NCI-H2196 (cell line): ENCODE data around the gene COMTD1.

Experiments
- DNase-seq: peaks from one replicate; lab custom pipeline; 2025; ENCODE audit not compliant: unreplicated experiment; lab: John Stamatoyannopoulos, UW

Gene COMTD1

GRCh38 chr10:75235375-75236177 is at the start of gene COMTD1:
TSS of gene COMTD1 (minus strand) at chr10:75235957. CDS start at chr10:75235928, 29 bp downstream.
- DNase-seq = peak; percentile 96

DNA sequence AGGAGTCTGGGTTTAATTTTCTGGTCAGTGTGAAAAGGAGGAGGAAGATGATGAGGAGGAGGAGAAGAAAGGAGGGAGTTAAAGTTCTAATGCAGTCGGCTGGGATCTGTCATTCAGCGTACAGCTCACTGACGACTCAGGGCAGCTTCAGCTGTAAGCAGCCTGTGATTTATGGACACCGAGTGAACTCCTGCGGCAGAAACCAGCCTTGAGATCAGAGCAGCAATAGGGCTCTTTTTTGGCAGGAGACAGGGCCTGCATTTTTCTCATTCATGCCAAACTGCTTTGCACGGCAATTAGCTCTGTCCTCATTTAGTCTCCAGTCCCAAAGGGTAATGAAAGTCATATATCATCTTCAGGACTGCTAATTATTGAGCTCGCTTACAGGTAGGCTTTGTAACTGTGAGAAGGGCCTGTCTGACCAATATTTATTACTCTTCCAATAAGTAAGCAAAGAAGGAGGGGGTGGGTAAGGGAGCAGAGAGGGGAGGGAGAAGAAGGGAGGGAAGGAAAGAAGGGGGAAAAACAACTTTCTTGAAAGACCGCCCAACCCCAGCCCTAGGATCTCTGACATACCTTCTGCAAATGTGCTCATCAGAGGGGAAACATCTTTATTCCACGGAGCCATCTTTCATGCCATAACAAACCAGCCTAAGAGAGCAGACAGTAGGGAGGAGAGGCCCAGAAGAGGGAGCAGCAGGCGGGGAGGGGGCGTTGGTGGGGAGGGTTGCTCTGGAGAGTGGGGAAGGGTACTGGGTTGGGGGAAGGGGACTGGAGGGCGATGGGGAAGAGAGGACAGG is 48.1 kb upstream of the COMTD1 start:
- no peak for DNase-seq

DNA sequence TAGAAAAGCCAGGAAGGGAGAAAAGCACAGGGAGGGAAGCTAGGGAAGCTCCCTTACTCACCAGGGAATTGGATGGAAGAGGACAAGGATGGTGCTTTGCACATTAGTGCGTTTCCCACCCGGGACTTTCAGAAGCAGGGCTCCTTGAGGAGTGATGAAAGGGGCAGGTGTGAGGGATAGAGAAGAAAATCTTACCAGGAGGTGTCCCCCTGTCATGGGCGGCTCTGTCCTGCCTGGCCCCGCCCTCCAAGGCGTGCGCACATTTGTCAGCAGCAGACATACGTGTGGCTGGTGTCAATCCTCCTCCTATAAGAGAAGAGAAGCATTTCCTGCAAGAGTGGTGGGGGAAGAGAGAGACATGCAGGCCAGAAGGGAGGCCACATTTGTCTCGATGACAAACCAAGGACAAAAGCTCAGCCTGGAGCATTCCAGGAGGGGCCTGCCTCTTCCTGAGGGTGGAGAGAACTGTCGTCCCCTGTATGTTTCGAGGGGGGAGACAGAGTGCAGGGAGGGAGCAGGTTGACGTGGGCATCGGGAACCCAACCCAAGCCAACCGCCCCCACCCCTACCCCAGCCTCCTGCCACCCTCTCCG is 47.4 kb upstream of the COMTD1 start:
- DNase-seq = no peak

DNA sequence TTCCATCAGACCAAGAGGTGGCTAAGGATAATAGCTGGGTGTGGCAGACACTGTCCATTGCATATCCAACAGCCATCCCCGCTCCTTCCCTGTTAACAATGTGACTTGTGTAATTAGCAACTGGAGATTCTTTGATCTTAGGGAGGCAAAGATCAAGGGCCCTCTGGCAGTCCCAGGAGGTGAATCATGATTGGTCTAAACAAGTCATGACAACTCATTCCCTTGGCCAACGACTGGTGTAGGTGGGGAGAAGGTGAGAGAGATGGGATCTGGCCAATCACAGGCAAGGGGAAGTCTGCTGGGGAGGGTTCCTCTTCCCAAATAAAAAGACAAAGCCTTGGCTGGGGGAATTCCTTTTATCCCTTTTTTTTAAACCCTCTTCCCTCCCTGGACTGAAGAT is 46.2 kb upstream of the COMTD1 start:
- DNase-seq = no peak

DNA sequence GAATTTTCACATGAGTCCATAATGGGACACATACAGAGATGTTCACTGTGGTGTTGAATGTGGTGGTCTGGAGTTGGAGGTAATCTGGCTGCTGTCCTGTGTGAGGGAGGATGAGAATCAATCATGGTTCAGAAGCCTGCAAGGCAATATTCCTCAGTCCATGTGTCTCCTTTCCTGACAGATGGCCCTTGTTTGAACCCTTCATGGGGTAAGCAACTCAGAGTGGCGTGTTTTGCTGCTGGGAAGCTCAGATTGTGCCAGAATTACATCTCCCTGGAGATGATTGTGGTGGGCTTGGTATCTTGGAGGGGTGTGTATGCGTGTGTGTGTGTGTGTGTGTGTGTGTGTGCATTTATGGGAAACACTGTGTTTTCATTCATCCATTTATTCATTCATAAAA is 44.5 kb upstream of the COMTD1 start:
- DNase-seq = no peak

DNA sequence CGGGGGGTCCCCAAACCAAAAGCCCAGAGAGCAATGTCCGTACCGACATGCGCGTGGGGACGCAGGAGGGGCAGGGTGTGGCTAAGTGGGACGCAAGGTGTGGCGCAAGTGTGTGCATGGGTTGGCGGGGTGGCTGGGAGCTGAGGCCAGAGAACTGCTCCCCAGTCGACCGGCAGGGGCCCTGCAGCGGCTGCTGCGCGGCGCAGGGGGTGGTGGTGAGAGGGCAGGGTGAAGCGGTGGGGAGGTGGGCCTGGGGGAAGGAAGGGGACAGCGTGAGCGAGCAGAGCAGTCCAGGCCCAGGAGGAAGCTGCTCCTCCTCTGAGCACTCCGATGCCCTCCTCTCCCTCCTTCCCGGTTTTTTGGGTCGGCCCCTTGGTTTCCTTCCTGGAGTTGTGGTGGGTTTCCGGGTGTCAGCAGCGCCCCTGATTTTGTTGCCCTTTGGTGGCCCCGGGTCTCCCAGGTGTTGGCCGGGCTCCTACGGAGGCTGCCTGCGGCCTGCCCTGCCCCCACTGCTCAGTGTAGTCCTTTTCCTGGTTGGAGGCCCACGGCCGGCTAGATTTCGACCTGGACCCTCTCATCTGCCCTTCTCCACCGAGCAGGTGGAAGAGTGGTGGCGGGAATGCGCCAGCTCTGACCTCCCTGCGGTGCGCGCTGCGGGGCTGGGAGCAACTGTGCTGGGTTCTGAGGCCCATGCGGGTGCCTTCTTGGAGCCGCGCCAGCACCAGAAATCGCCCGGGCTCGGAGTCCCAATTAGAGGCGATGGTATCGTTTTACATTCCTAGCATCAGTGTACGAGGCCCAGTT is 40.5 kb upstream of the COMTD1 start:
- no peak for DNase-seq

GRCh38 chr10:75272896-75273295 is 37.1 kb upstream of the COMTD1 start:
- DNase-seq = no peak

GRCh38 chr10:75272094-75272493 is 36.3 kb upstream of the COMTD1 start:
- no peak for DNase-seq

DNA sequence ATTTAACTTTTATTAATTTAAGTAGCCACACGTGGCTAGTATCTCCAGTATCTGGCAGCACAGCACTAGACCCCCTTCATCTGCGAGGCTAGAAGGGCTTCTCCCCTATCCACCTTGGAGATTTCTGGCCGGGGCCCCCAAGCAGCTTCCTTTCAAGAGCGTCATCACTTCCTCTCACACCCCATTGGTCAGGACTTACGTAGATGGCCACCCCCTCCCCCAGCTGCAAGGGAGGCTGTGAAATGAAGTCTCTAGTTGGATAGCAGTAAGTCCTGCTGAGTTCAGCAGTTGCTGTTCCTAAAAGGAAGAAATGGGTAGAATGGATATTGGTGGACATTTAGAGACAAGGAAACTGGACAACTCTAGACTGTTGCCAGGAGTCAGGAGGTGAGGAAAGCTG is 33.8 kb upstream of the COMTD1 start:
- DNase-seq = no peak

DNA sequence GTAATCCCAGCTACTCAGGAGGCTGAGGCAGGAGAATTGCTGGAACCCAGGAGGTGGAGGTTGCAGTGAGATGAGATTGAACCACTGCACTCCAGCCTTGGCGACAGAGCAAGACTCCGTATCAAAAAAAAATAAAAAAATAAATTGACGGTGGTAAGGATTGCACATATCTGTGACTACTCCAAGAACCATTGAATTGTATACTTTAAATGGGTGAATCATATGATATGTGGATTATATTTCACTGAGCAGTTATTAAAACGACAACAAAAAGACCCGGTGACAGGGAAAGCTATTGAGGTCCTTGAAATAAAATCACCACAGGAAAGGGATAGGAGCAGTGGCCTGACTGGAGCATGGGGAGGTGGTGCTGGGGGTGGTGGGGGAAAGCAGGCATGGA is 31.2 kb upstream of the COMTD1 start:
- DNase-seq = no peak

- DNase-seq = no peak
Measured at GRCh38 chr10:75265856-75266255, 30.1 kb upstream of the COMTD1 start.

DNA sequence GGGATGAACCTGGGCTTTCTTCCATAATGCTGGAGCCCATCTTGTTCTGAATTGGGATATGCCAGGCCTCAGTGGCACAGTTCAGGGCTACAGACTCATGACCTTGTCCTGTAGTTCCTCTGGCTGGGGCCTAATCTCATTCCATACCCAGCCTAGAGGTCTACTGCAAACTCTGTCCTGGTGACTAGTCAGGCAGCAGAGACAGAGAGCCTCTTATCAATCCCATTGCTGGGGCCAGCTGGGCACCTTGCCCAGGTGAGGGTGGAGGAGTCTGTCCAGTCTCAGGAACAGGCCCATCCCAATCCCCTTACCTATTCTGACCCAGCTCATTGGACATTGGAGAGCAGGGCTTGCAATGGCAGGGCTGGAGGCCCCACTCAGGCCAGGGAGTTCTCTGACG is 28.0 kb upstream of the COMTD1 start:
- DNase-seq = no peak

- no peak for DNase-seq
Measured at GRCh38 chr10:75261813-75262705, 26.3 kb upstream of the COMTD1 start.

GRCh38 chr10:75260990-75261389 is 25.2 kb upstream of the COMTD1 start:
- no peak for DNase-seq

DNA sequence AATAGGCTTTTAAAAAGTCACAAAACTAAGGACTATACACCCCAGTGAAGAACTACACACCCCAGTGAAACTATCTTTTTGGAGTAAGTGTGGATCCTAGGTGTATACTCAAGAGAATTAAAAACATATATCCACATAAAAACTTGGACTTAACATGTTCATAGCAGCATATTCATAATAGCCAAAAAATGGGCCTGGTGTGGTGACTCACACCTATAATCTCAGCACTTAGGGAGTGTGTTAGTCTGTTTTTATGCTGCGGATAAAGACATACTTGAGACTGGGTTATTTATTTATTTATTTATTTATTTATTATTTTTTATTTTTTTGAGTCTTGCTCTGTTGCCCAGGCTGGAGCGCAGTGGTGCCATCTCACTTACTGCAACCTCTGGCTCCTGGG is 19.0 kb upstream of the COMTD1 start:
- no peak for DNase-seq

GRCh38 chr10:75253281-75254220 is 17.8 kb upstream of the COMTD1 start:
- DNase-seq = no peak

GRCh38 chr10:75250934-75251333 is 15.2 kb upstream of the COMTD1 start:
- no peak for DNase-seq

DNA sequence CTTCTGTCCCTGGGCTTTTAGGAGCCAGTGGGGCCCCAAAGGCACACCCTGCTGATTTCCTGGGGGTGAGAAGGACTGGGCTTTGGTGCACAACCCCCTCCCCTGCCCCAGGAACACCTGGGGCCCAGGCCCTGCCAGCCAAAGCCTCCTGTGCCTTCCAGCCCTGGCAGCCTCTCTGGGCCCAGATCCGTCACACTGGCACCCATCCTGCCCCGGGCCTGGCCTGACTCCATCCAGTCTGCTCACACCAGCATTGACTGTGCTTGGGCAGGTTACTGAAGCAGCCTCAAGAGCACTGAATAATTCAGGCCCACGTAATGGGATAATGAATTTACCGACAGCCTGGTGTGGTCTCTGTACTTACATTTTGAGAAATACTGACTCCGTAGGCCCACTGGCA is 12.0 kb upstream of the COMTD1 start:
- no peak for DNase-seq

GRCh38 chr10:75246506-75246905 is 10.7 kb upstream of the COMTD1 start:
- no peak for DNase-seq
